Coronary artery (tissue), 2 donors: ENCODE measurements around the gene PPP6R3.

Experiments used
- DNase-seq: peaks from one replicate; pipeline ENCODE4 v3.0.0-alpha.2; 2017; ENCODE audit warnings: low spot score
- H3K27ac ChIP-seq, 2 donors: fragments of 200-600 bp; sonication (generic); one replicate each; pipeline ENCODE4 v1.5.1; 2016 to 2019
- H3K4me3 ChIP-seq: fragments of 200-600 bp; sonication (generic); 2 replicates; pipeline ENCODE4 v1.5.1; 2016; ENCODE audit warnings: mild to moderate bottlenecking, moderate library complexity
- CTCF ChIP-seq: fragments of 200-600 bp; sonication (generic); IDR thresholded peaks from one replicate; pipeline ENCODE4 v1.5.1; 2019; ENCODE audit warnings: antibody characterized with exemption

PPP6R3 gene

DNA sequence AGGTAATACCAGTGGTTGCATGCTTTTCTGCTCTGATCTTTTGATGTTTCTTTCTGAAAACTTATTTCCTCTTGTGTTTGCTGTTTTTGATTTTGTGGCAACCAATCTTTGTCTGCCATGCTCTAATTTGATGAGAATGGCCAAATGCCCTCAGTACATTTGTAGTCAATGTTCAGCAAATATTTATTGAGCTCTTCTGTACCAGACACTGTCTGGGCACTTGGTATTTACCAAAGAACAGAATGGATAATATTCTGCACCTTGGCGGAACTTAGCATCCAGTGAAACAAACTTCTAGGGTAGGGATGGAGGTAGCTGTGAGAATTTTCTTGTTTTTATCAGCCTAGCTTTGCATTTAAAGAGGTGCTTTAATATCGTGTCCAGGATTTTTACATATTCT is 19.6 kb downstream of the PPP6R3 start:
- no peak for TF ChIP-seq CTCF
- no peak for DNase-seq
- Histone ChIP-seq H3K27ac (no peak overlapping the region), H3K4me3 (no peak overlapping the region)

- TF ChIP-seq CTCF: no peak
- peak overlapping the region; percentile 22 for H3K4me3 ChIP-seq
- DNase-seq: no peak
- peak overlapping the region; percentile 10 to 29 for H3K27ac ChIP-seq
Observed at GRCh38 chr11:68480852-68481510, 20.4 kb downstream of the PPP6R3 start.

- no peak for TF ChIP-seq CTCF
- DNase-seq: no peak
- Histone ChIP-seq H3K27ac (peak overlapping the region; percentile 10 to 29), H3K4me3 (no peak overlapping the region)
Observed at GRCh38 chr11:68481579-68482240, 21.2 kb downstream of the PPP6R3 start.

DNA sequence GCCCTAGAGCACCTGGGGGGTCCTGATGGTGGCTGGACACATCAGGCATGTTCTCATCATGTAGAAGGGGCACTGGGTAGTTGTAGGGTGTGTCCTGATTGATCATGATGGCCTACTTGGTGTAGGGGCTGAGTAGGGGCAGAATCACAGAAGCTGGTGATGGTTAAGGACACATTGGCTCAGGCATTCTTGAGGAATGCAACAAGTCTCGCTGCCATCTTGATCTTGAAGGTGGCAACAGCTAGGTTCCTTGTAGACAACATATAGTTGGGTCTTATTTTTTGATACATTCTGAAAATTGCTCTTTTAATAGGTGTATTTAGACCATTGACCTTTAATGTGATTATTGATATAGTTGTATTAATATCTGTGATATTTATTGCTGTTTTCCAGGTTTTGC is 28.1 kb downstream of the PPP6R3 start:
- DNase-seq: no peak
- Histone ChIP-seq H3K4me3 (no peak overlapping the region), H3K27ac (no peak overlapping the region)
- TF ChIP-seq CTCF: no peak

- H3K4me3 ChIP-seq: no peak overlapping the region
- H3K27ac ChIP-seq: no peak overlapping the region
- no peak for DNase-seq
- TF ChIP-seq CTCF: no peak
Observed at GRCh38 chr11:68495220-68495729, 34.7 kb downstream of the PPP6R3 start.

DNA sequence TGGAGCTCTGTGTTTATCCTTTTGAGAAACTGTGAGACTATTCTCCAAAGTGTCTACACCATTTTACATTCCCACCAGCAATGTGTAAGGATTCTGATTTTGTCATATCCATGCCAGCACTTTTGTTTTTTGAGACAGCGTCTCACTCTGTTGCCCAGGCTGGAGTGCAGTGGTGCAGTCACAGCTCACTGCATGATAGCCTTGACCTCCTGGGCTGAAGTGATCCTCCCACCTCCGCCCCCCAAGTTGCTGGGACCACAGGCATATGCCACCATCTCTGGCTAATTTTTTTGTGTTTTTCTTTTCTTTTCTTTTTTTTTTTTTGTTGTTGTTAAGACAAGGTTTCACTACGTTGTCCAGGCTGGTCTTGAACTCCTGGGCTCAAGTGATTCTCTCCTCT is 35.3 kb downstream of the PPP6R3 start:
- no peak overlapping the region for H3K27ac ChIP-seq
- no peak overlapping the region for H3K4me3 ChIP-seq
- TF ChIP-seq CTCF: no peak
- no peak for DNase-seq

DNA sequence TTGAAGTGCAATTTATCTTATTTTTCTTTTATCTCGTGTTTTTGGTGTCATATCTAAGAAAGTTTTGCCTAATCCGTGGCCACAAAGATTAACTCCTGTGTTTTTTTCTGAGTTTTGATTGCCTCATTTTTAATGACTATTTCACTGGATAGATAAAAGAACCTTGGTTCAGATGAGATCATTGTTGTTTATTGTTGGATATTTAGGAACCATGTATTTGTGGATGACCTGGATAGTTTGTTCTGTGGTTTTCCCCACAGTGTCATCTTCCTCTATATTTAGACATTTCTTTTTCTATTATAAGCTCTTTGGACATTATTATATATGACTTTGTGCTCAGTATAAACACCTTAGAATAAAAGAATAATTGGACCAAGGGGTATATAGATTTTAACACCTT is 37.2 kb downstream of the PPP6R3 start:
- DNase-seq: no peak
- no peak for TF ChIP-seq CTCF
- no peak overlapping the region for H3K27ac ChIP-seq
- no peak overlapping the region for H3K4me3 ChIP-seq
